Measurements from ENCODE around the gene POU6F2. TPM values are rescaled to one million over a fixed set of nuclear protein-coding genes. Genes with fewer than 3 reads are reported as not detected.

Gene POU6F2
- total RNA-seq, 4 donors from 2014 or later, result not detected

DNA sequence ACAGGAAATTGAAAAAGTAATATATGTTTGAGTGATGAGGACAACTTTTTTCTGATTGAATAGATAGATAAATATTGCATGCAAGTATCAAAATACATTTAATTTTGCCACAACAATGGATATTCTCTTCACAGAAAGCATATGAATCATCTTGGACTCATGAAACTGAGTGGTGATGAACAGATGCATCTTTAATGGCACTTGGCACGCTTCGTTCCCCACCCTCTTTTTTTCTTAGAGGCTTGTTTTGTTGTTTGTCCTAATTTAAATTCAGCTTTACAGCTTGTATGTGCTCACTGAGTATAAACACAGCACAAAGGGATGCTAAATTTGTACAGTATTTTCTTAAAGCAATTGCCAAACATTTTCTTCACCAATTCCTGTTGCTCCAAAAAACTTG, 443.5 kb downstream of the POU6F2 start:
- ATAC-seq (no peak), DNase-seq (no peak)
- Histone ChIP-seq H3K9me3 (no peaks in the 10 kb centered on the region), H3K27ac (no peak overlapping the region), H3K36me3 (no peaks in the 10 kb centered on the region), H3K27me3 (peaks cover 0 to under 1% (median 0%) of the 10 kb centered on the region in 3 donors), H3K4me3 (no peak overlapping the region), H3K4me1 (no peaks in the 10 kb centered on the region)
- in situ Hi-C loops (cut with MboI; ENCODE audit: low sequenced_read_pairs in 4 of 4), result no loop called here
- TF ChIP-seq POLR2A (IDR thresholded peaks at IDR 0.05), result no peak
- TF ChIP-seq, protein P1, sequence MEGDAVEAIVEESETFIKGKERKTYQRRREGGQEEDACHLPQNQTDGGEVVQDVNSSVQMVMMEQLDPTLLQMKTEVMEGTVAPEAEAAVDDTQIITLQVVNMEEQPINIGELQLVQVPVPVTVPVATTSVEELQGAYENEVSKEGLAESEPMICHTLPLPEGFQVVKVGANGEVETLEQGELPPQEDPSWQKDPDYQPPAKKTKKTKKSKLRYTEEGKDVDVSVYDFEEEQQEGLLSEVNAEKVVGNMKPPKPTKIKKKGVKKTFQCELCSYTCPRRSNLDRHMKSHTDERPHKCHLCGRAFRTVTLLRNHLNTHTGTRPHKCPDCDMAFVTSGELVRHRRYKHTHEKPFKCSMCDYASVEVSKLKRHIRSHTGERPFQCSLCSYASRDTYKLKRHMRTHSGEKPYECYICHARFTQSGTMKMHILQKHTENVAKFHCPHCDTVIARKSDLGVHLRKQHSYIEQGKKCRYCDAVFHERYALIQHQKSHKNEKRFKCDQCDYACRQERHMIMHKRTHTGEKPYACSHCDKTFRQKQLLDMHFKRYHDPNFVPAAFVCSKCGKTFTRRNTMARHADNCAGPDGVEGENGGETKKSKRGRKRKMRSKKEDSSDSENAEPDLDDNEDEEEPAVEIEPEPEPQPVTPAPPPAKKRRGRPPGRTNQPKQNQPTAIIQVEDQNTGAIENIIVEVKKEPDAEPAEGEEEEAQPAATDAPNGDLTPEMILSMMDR (IDR thresholded peaks at IDR 0.05 in 4 of 5, conservative IDR thresholded peaks at IDR 0.05 in 1 of 5), result no peak
- intact Hi-C loops (cut with DNase I; ENCODE audit: low total_unique reads), result no loop called here

DNA sequence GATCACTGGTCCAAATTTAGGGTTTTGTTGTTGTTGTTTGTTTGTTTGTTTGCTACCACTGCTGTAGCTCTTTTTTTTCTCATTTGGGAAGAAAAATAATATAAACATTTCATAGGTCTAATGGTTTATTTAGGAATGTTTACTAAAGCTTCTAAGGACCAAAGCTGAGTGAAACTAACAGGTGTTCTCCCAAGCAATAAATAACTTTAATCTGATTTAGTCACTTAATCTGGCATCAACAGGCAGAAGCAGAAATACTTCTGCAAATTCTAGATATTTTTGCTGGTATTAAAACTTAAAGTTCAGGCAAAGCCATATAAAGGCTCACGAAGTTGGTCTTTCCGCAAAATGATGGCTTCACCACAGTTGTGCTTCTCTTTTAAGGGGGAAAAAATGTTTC, 444.0 kb downstream of the POU6F2 start:
- H3K36me3 ChIP-seq, result no peaks in the 10 kb centered on the region
- ATAC-seq (no peak), DNase-seq (no peak)
- H3K4me1 ChIP-seq, result no peaks in the 10 kb centered on the region
- H3K27me3 ChIP-seq, result no peaks in the 10 kb centered on the region
- TF ChIP-seq, protein P1 (IDR thresholded peaks at IDR 0.05 in 4 of 5, conservative IDR thresholded peaks at IDR 0.05 in 1 of 5), result no peak
- TF ChIP-seq POLR2A (IDR thresholded peaks at IDR 0.05), result no peak
- H3K9me3 ChIP-seq, result no peaks in the 10 kb centered on the region
- H3K4me3 ChIP-seq, result no peak overlapping the region
- in situ Hi-C loops (cut with MboI; ENCODE audit: low sequenced_read_pairs in 4 of 4) (no loop called here), intact Hi-C loops (cut with DNase I; ENCODE audit: low total_unique reads) (no loop called here)
- no peak overlapping the region for H3K27ac ChIP-seq

DNA sequence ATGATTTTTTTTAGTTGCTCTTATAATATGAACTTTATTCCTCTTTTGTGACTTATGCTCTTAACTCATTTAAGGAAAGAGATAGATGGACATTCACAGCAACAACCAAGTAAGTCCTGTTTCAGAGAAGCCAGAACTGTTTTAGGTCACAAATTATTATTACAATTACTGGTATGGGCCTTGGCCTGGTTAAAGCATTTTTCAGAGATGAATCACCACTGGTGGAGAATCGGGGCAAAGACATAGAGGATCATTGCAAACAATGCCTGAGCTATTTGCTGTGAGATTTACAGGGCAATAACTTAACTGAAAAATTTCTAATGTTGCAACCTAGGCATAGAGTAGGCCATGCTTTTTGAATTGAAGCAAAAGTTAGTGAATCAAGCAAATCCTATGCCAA, 450.5 kb downstream of the POU6F2 start:
- Histone ChIP-seq H3K4me1 (no peaks in the 10 kb centered on the region), H3K9me3 (no peaks in the 10 kb centered on the region), H3K4me3 (no peak overlapping the region), H3K36me3 (no peaks in the 10 kb centered on the region), H3K27ac (no peak overlapping the region), H3K27me3 (no peaks in the 10 kb centered on the region)
- TF ChIP-seq, protein P1 (IDR thresholded peaks at IDR 0.05 in 4 of 5, conservative IDR thresholded peaks at IDR 0.05 in 1 of 5), result no peak
- no peak for TF ChIP-seq POLR2A (IDR thresholded peaks at IDR 0.05)
- in situ Hi-C loops (cut with MboI; ENCODE audit: low sequenced_read_pairs in 4 of 4), result no loop called here
- no peak for ATAC-seq
- intact Hi-C loops (cut with DNase I; ENCODE audit: low total_unique reads), result no loop called here
- DNase-seq, result no peak

DNA sequence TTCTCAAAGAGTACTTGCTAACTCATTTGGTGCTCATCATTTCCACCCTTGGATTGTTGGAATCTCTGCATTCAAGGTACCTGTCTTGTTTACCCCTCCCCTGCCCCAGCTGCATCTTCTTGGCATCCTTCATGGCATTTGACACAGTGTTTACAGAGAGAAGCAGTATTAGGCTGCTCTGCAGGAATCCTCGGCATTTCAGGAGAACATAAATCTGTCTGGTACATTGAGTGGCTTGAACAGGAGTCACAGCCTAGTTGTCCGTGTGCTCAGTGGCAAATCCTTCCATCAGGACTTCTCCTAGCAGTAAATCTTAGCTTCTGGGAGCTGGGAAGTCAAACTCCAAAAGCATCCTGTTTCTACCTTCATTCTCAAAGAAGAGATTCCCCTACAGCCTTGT, 451.7 kb downstream of the POU6F2 start:
- no peaks in the 10 kb centered on the region for H3K9me3 ChIP-seq
- DNase-seq (no peak), ATAC-seq (no peak)
- no peak overlapping the region for H3K4me3 ChIP-seq
- in situ Hi-C loops (cut with MboI; ENCODE audit: low sequenced_read_pairs in 4 of 4), result no loop called here
- no peaks in the 10 kb centered on the region for H3K36me3 ChIP-seq
- H3K27ac ChIP-seq, result no peak overlapping the region
- intact Hi-C loops (cut with DNase I; ENCODE audit: low total_unique reads), result no loop called here
- TF ChIP-seq, protein P1 (IDR thresholded peaks at IDR 0.05 in 4 of 5, conservative IDR thresholded peaks at IDR 0.05 in 1 of 5), result no peak
- TF ChIP-seq POLR2A (IDR thresholded peaks at IDR 0.05), result no peak
- H3K4me1 ChIP-seq, result no peaks in the 10 kb centered on the region
- H3K27me3 ChIP-seq, result no peaks in the 10 kb centered on the region

DNA sequence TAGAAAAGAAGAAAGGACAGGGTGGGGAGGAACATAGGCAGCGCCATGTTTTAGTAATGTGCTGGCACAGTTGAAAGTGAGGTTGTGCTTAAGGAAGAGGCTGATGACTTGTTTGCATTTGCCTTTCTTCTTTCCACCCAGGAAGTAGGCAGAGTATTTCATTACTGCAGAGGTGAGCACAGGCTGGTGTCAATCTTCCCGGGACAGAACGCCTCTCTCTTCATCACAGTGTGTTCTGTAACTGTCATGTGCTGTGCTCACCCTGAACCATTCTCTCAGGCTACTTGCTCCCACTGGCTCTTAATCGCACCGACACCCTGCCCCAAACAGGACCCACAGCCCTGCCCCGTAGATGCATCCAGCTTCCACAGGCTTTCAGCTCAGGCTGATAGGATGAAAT, 452.7 kb downstream of the POU6F2 start:
- DNase-seq (no peak), ATAC-seq (no peak)
- in situ Hi-C loops (cut with MboI; ENCODE audit: low sequenced_read_pairs in 4 of 4) (no loop called here), intact Hi-C loops (cut with DNase I; ENCODE audit: low total_unique reads) (no loop called here)
- Histone ChIP-seq H3K4me3 (no peak overlapping the region), H3K9me3 (no peaks in the 10 kb centered on the region), H3K27me3 (no peaks in the 10 kb centered on the region), H3K27ac (no peak overlapping the region), H3K36me3 (no peaks in the 10 kb centered on the region), H3K4me1 (no peaks in the 10 kb centered on the region)
- TF ChIP-seq, protein P1 (IDR thresholded peaks at IDR 0.05 in 4 of 5, conservative IDR thresholded peaks at IDR 0.05 in 1 of 5), result no peak
- no peak for TF ChIP-seq POLR2A (IDR thresholded peaks at IDR 0.05)
